ENCODE results near the gene LIMA1. TPM values are rescaled to one million over a fixed set of nuclear protein-coding genes. Genes with fewer than 3 reads are reported as not detected.

Gene LIMA1
- total RNA-seq, 2 experiments from 2014 or later, result 6.2 to 20.4 TPM

- Histone ChIP-seq H3K4me2 (ENCODE audit: low read length) (peak overlapping the region; percentile 54), H3K4me1 (ENCODE audit: insufficient read depth, low read length, poor library complexity, severe bottlenecking) (peaks cover 39% of the 10 kb centered on the region), H3K9me3 (ENCODE audit: low read length) (peaks cover 4% of the 10 kb centered on the region; the same call in 1 of the 2 replicates), H2AFZ (ENCODE audit: low read length) (peak overlapping the region; percentile 52), H3K4me3 (ENCODE audit: low read depth, low read length, poor library complexity, severe bottlenecking) (no peak overlapping the region), H3K79me2 (ENCODE audit: insufficient read depth, low read depth, low read length) (peaks cover 48% of the 10 kb centered on the region), H3K9me2 (ENCODE audit: insufficient read depth, low read length) (no peaks in the 10 kb centered on the region), H3K27ac (ENCODE audit: low read depth, low read length, poor library complexity, severe bottlenecking) (peak overlapping the region; percentile 45), H4K20me1 (ENCODE audit: insufficient read depth, low read length) (no peaks in the 10 kb centered on the region), H3K36me3 (ENCODE audit: insufficient read depth, low read length) (peaks cover 12% of the 10 kb centered on the region)
- ChIA-PET POLR2A (interaction anchor here (0.6 to 6.2 kb wide), 7 partner anchors 10 to 395 kb away, joined by 3 to 50 read pairs (median 3); no protein-coding TSS in a partner anchor), CTCF (ENCODE audit: unreplicated experiment) (interaction anchor here (1.6 to 1.8 kb wide), 2 partner anchors 10 to 103 kb away, joined by 4 to 6 read pairs; no protein-coding TSS in a partner anchor)
- peak; percentile 21 for DNase-seq (ENCODE audit: low spot score)
- no peak for TF ChIP-seq EZH2phosphoT487 (IDR thresholded peaks at IDR 0.05; ENCODE audit: borderline replicate concordance, low read depth, low read length)
- peak; percentile 31; the same call in 1 of the 2 replicates for TF ChIP-seq CTCF (conservative IDR thresholded peaks at IDR 0.05; ENCODE audit: low read length)
- BruUV-seq (replicated peaks), result TSS peak; percentile 32
- intact Hi-C loops (cut with micrococcal nuclease; ENCODE audit: unreplicated experiment), result no loop called here
Observed at GRCh38 chr12:50211392-50212070, 71.8 kb downstream of the LIMA1 start.

- H3K9me2 ChIP-seq (ENCODE audit: insufficient read depth, low read length), result no peaks in the 10 kb centered on the region
- TF ChIP-seq EZH2phosphoT487 (IDR thresholded peaks at IDR 0.05; ENCODE audit: borderline replicate concordance, low read depth, low read length), result no peak
- no peak for TF ChIP-seq CTCF (conservative IDR thresholded peaks at IDR 0.05; ENCODE audit: low read length)
- H3K9me3 ChIP-seq (ENCODE audit: low read length), result peaks cover 4% of the 10 kb centered on the region; the same call in 1 of the 2 replicates
- ChIA-PET CTCF (ENCODE audit: unreplicated experiment) (no interaction called here), POLR2A (interaction anchor here (0.7 to 6.2 kb wide), 4 partner anchors 10 to 1194 kb away, joined by 3 to 50 read pairs (median 4); no protein-coding TSS in a partner anchor)
- BruUV-seq (replicated peaks), result no TSS peak
- intact Hi-C loops (cut with micrococcal nuclease; ENCODE audit: unreplicated experiment), result no loop called here
- H3K4me3 ChIP-seq (ENCODE audit: low read depth, low read length, poor library complexity, severe bottlenecking), result no peak overlapping the region
- H3K4me2 ChIP-seq (ENCODE audit: low read length), result no peak overlapping the region
- H4K20me1 ChIP-seq (ENCODE audit: insufficient read depth, low read length), result no peaks in the 10 kb centered on the region
- peaks cover 12% of the 10 kb centered on the region for H3K4me1 ChIP-seq (ENCODE audit: insufficient read depth, low read length, poor library complexity, severe bottlenecking)
- peaks cover 44% of the 10 kb centered on the region for H3K36me3 ChIP-seq (ENCODE audit: insufficient read depth, low read length)
- no peak overlapping the region for H2AFZ ChIP-seq (ENCODE audit: low read length)
- no peak overlapping the region for H3K27ac ChIP-seq (ENCODE audit: low read depth, low read length, poor library complexity, severe bottlenecking)
- no peak for DNase-seq (ENCODE audit: low spot score)
- peaks cover 23% of the 10 kb centered on the region; the same call in 1 of the 2 replicates for H3K79me2 ChIP-seq (ENCODE audit: insufficient read depth, low read depth, low read length)
Observed at GRCh38 chr12:50207424-50207823, 75.9 kb downstream of the LIMA1 start.

GRCh38 chr12:50205648-50206047 lies 77.7 kb downstream of the LIMA1 start:
- Histone ChIP-seq H3K9me2 (ENCODE audit: insufficient read depth, low read length) (no peaks in the 10 kb centered on the region), H3K4me3 (ENCODE audit: low read depth, low read length, poor library complexity, severe bottlenecking) (no peak overlapping the region), H3K4me1 (ENCODE audit: insufficient read depth, low read length, poor library complexity, severe bottlenecking) (no peaks in the 10 kb centered on the region), H3K79me2 (ENCODE audit: insufficient read depth, low read depth, low read length) (peaks cover 8% of the 10 kb centered on the region; the same call in 1 of the 2 replicates), H3K27ac (ENCODE audit: low read depth, low read length, poor library complexity, severe bottlenecking) (no peak overlapping the region), H2AFZ (ENCODE audit: low read length) (no peak overlapping the region), H3K36me3 (ENCODE audit: insufficient read depth, low read length) (peaks cover 56% of the 10 kb centered on the region), H4K20me1 (ENCODE audit: insufficient read depth, low read length) (no peaks in the 10 kb centered on the region), H3K4me2 (ENCODE audit: low read length) (no peak overlapping the region), H3K9me3 (ENCODE audit: low read length) (peaks cover 4% of the 10 kb centered on the region; the same call in 1 of the 2 replicates)
- CTCF ChIA-PET (ENCODE audit: unreplicated experiment), result no interaction called here
- no peak for DNase-seq (ENCODE audit: low spot score)
- TF ChIP-seq CTCF (conservative IDR thresholded peaks at IDR 0.05; ENCODE audit: low read length) (no peak), EZH2phosphoT487 (IDR thresholded peaks at IDR 0.05; ENCODE audit: borderline replicate concordance, low read depth, low read length) (no peak)
- intact Hi-C loops (cut with micrococcal nuclease; ENCODE audit: unreplicated experiment), result no loop called here
- BruUV-seq (replicated peaks), result no TSS peak
- POLR2A ChIA-PET, result interaction anchor here (0.6 kb wide), 2 partner anchors 15 to 187 kb away, joined by 3 to 5 read pairs; no protein-coding TSS in a partner anchor
